H9 (cell line): ENCODE results near the gene ZNF831. TPM values are rescaled to one million over a fixed set of nuclear protein-coding genes. Genes with fewer than 3 reads are reported as not detected.

Experiments
- DNase-seq: peaks from one replicate; pipeline ENCODE4 v3.0.0-alpha.2; 2017
- H2AFZ ChIP-seq: one replicate; pipeline ENCODE4 v1.6.1; 2013; ENCODE audit warnings: mild to moderate bottlenecking, low read length, control low read depth, moderate library complexity
- H2AK5ac ChIP-seq: 2 replicates; pipeline ENCODE4 v1.6.1; 2013; ENCODE audit warnings: low read length, control low read depth, mixed read lengths; ENCODE audit not compliant: insufficient read length
- H2BK120ac ChIP-seq: one replicate; pipeline ENCODE4 v1.6.1; 2013; ENCODE audit warnings: low read depth, mild to moderate bottlenecking, low read length, control low read depth, inconsistent platforms; ENCODE audit not compliant: poor library complexity, severe bottlenecking
- H2BK12ac ChIP-seq: 2 replicates; pipeline ENCODE4 v1.6.1; 2013; ENCODE audit warnings: low read length, control low read depth, mixed read lengths, low read depth; ENCODE audit not compliant: insufficient read length
- H2BK15ac ChIP-seq: 2 replicates; pipeline ENCODE4 v1.6.1; 2013; ENCODE audit warnings: low read depth, low read length, control low read depth
- H2BK20ac ChIP-seq: one replicate; pipeline ENCODE4 v1.6.1; 2013; ENCODE audit warnings: low read depth, mild to moderate bottlenecking, low read length, control low read depth, inconsistent platforms; ENCODE audit not compliant: poor library complexity, severe bottlenecking
- H2BK5ac ChIP-seq: 2 replicates; pipeline ENCODE4 v1.6.1; 2013; ENCODE audit warnings: low read length, control low read depth, mixed read lengths; ENCODE audit not compliant: insufficient read length
- H3K14ac ChIP-seq: 2 replicates; pipeline ENCODE4 v1.6.1; 2013; ENCODE audit warnings: low read length, control low read depth; ENCODE audit not compliant: insufficient read depth
- H3K18ac ChIP-seq: 2 replicates; pipeline ENCODE4 v1.6.1; 2013; ENCODE audit warnings: low read depth, mild to moderate bottlenecking, mixed read lengths, low read length, control low read depth; ENCODE audit not compliant: insufficient read length
- H3K23ac ChIP-seq: 2 replicates; pipeline ENCODE4 v1.6.1; 2013; ENCODE audit warnings: low read length, control low read depth, mixed read lengths, low read depth; ENCODE audit not compliant: insufficient read length
- H3K23me2 ChIP-seq: 2 replicates; pipeline ENCODE4 v1.6.1; 2013; ENCODE audit warnings: low read depth, mild to moderate bottlenecking, mixed read lengths, low read length, control low read depth; ENCODE audit not compliant: insufficient read length, poor library complexity, severe bottlenecking
- H3K27ac ChIP-seq: 2 replicates; pipeline ENCODE4 v1.5.1; 2013; ENCODE audit warnings: low read length, control low read depth, mixed read lengths, low read depth; ENCODE audit not compliant: insufficient read length
- H3K27me3 ChIP-seq: 2 replicates; pipeline ENCODE4 v1.6.1; 2013; ENCODE audit warnings: low read length, control low read depth, inconsistent platforms; ENCODE audit not compliant: insufficient read depth
- H3K4ac ChIP-seq: 2 replicates; pipeline ENCODE4 v1.6.1; 2013; ENCODE audit warnings: low read depth, mild to moderate bottlenecking, control low read depth, inconsistent platforms, low read length, moderate library complexity
- H3K4me1 ChIP-seq: 2 replicates; pipeline ENCODE4 v1.6.1; 2013; ENCODE audit warnings: low read length, control low read depth, inconsistent platforms; ENCODE audit not compliant: insufficient read depth
- H3K4me2 ChIP-seq: 2 replicates; pipeline ENCODE4 v1.6.1; 2013; ENCODE audit warnings: low read length, control low read depth, mixed read lengths; ENCODE audit not compliant: insufficient read length, insufficient read depth
- H3K56ac ChIP-seq: 2 replicates; pipeline ENCODE4 v1.6.1; 2013; ENCODE audit warnings: low read depth, mild to moderate bottlenecking, mixed read lengths, low read length, control low read depth; ENCODE audit not compliant: insufficient read length
- H3K79me1 ChIP-seq: 2 replicates; pipeline ENCODE4 v1.6.1; 2013; ENCODE audit warnings: low read depth, mild to moderate bottlenecking, moderate library complexity, low read length, control low read depth, inconsistent platforms; ENCODE audit not compliant: insufficient read depth, poor library complexity, severe bottlenecking
- H3K79me2 ChIP-seq: 2 replicates; pipeline ENCODE4 v1.6.1; 2013; ENCODE audit warnings: low read length, control low read depth, inconsistent platforms; ENCODE audit not compliant: insufficient read depth
- H3K9ac ChIP-seq: 2 replicates; pipeline ENCODE4 v1.6.1; 2013; ENCODE audit warnings: low read length, control low read depth, mixed read lengths; ENCODE audit not compliant: insufficient read length; ENCODE audit errors: extremely low read depth
- H3K9me3 ChIP-seq: one replicate; pipeline ENCODE4 v1.6.1; 2013; ENCODE audit warnings: low read depth, low read length, inconsistent platforms; ENCODE audit not compliant: control insufficient read depth
- H3T11ph ChIP-seq: one replicate; pipeline ENCODE4 v1.6.1; 2013; ENCODE audit warnings: mild to moderate bottlenecking, low read length, control low read depth, inconsistent platforms
- H4K20me1 ChIP-seq: one replicate; pipeline ENCODE4 v1.6.1; 2013; ENCODE audit not compliant: control insufficient read depth, insufficient read length, insufficient read depth
- H4K5ac ChIP-seq: 2 replicates; pipeline ENCODE4 v1.6.1; 2013; ENCODE audit warnings: low read depth, mild to moderate bottlenecking, mixed read lengths, low read length, control low read depth; ENCODE audit not compliant: insufficient read length
- H4K8ac ChIP-seq: replicated peaks from 2 replicates; pipeline ENCODE4 v1.6.1; 2013; ENCODE audit warnings: low read length, control low read depth, mixed read lengths, low read depth; ENCODE audit not compliant: insufficient read length
- H4K91ac ChIP-seq: 2 replicates; pipeline ENCODE4 v1.6.1; 2013; ENCODE audit warnings: low read depth, mild to moderate bottlenecking, moderate library complexity, mixed read lengths, low read length, control low read depth; ENCODE audit not compliant: insufficient read length
- H3K27ac Mint-ChIP-seq, 3 experiments: 2 replicates in 2 of 3; 3 replicates in 1 of 3; pipeline ENCODE4 v1.8.0; 2020 to 2021; ENCODE audit warnings: mixed read lengths in 3 of 3, mild to moderate bottlenecking in 1 of 3, moderate library complexity in 1 of 3
- H3K27me3 Mint-ChIP-seq: 2 replicates; pipeline ENCODE4 v1.8.0; 2021; ENCODE audit warnings: low read depth, mild to moderate bottlenecking, moderate library complexity, mixed read lengths
- H3K36me3 Mint-ChIP-seq, 3 experiments: 2 replicates in 2 of 3; 3 replicates in 1 of 3; pipeline ENCODE4 v1.8.0; 2020 to 2021; ENCODE audit warnings: low read depth in 3 of 3, mixed read lengths in 3 of 3; ENCODE audit not compliant: insufficient read depth in 1 of 3
- H3K4me1 Mint-ChIP-seq, 2 experiments: 2 replicates each; pipeline ENCODE4 v1.8.0; 2020; ENCODE audit warnings: mixed read lengths in 2 of 2
- H3K4me3 Mint-ChIP-seq, 2 experiments: 2 replicates in 1 of 2; 3 replicates in 1 of 2; pipeline ENCODE4 v1.8.0; 2020 to 2021; ENCODE audit warnings: mild to moderate bottlenecking in 2 of 2, mixed read lengths in 2 of 2, moderate library complexity in 1 of 2
- H3K9me3 Mint-ChIP-seq, 2 experiments: 2 replicates in 1 of 2; 3 replicates in 1 of 2; pipeline ENCODE4 v1.8.0; 2020; ENCODE audit warnings: mild to moderate bottlenecking in 2 of 2, mixed read lengths in 2 of 2, moderate library complexity in 1 of 2
- WGBS: extraction: QIAGEN DNeasy Blood & Tissue Kit; methylation state at CpG from one replicate; pipeline ENCODE4 v1.1.7; 2013; ENCODE audit warnings: missing lambda C conversion rate, low lambda C conversion rate, mixed read lengths; ENCODE audit not compliant: insufficient read length; ENCODE audit errors: extremely low coverage; 5-methylcytosine and 5-hydroxymethylcytosine counted together
- total RNA-seq: library from RNA; stranded (reverse); gene quantifications from 2 replicates; pipeline ENCODE4 v1.2.1, GENCODE V29; 2021
- TF ChIP-seq, protein P1 (sequence below): fragments of 200-600 bp; sonication (generic); conservative IDR thresholded peaks from 3 replicates; pipeline ENCODE4 v1.8.0; 2021; ENCODE audit warnings: antibody characterized with exemption, mild to moderate bottlenecking

The ZNF831 gene
- total RNA-seq, 1 experiment from 2014 or later: not detected

DNA sequence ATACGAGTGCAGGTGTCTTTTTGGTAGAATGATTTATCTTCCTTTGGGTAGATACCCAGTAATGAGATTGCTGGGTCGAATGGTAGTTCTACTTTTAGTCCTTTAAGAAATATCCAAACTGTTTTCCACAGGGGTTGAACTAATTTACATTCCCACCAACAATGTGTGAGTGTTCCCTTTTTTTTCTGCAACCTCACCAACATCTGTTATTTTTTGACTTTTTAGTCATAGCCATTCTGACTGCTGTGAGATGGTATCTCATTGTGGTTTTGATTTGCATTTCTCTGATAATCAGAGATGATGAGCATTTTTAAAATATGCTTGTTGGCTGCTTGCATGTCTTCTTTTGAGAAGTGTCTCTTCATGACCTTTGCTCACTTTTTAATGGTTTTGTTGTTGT lies 1.9 kb upstream of the ZNF831 start:
- no peaks in the 10 kb centered on the region for H3K9me3 ChIP-seq
- H4K8ac ChIP-seq: no peak overlapping the region
- no peak overlapping the region for H3K23ac ChIP-seq
- H2BK15ac ChIP-seq: no peak overlapping the region
- no peak overlapping the region for H2AK5ac ChIP-seq
- H3T11ph ChIP-seq: no peak overlapping the region
- no peak overlapping the region for H2BK120ac ChIP-seq
- no peaks in the 10 kb centered on the region for H3K27me3 ChIP-seq
- Mint-ChIP-seq H3K9me3 (no peaks in the 10 kb centered on the region), H3K4me1 (peaks cover 10 to 11% of the 10 kb centered on the region in 2 experiments), H3K4me3 (no peak overlapping the region), H3K27me3 (peaks cover 15% of the 10 kb centered on the region), H3K27ac (no peak overlapping the region), H3K36me3 (no peaks in the 10 kb centered on the region; a peak in 1 of 7 replicates)
- no peak overlapping the region for H3K9ac ChIP-seq
- H3K79me1 ChIP-seq: no peaks in the 10 kb centered on the region
- no peak overlapping the region for H2BK12ac ChIP-seq
- H3K56ac ChIP-seq: no peak overlapping the region
- H3K14ac ChIP-seq: no peak overlapping the region
- no peak overlapping the region for H4K91ac ChIP-seq
- no peak overlapping the region for H2BK20ac ChIP-seq
- no CpG with 5 or more reads among the region's 2 CpGs for WGBS
- no peak overlapping the region for H4K5ac ChIP-seq
- no peaks in the 10 kb centered on the region for H3K79me2 ChIP-seq
- H3K4me2 ChIP-seq: no peak overlapping the region
- no peaks in the 10 kb centered on the region for H4K20me1 ChIP-seq
- H2BK5ac ChIP-seq: no peak overlapping the region
- TF ChIP-seq, protein P1, sequence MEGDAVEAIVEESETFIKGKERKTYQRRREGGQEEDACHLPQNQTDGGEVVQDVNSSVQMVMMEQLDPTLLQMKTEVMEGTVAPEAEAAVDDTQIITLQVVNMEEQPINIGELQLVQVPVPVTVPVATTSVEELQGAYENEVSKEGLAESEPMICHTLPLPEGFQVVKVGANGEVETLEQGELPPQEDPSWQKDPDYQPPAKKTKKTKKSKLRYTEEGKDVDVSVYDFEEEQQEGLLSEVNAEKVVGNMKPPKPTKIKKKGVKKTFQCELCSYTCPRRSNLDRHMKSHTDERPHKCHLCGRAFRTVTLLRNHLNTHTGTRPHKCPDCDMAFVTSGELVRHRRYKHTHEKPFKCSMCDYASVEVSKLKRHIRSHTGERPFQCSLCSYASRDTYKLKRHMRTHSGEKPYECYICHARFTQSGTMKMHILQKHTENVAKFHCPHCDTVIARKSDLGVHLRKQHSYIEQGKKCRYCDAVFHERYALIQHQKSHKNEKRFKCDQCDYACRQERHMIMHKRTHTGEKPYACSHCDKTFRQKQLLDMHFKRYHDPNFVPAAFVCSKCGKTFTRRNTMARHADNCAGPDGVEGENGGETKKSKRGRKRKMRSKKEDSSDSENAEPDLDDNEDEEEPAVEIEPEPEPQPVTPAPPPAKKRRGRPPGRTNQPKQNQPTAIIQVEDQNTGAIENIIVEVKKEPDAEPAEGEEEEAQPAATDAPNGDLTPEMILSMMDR: no peak
- H3K27ac ChIP-seq: no peak overlapping the region
- H3K4ac ChIP-seq: no peak overlapping the region
- no peak for DNase-seq
- no peak overlapping the region for H3K18ac ChIP-seq
- no peak overlapping the region for H2AFZ ChIP-seq
- no peaks in the 10 kb centered on the region; the same call in 1 of the 2 replicates for H3K4me1 ChIP-seq
- H3K23me2 ChIP-seq: no peaks in the 10 kb centered on the region
